ENCODE data around the gene FAF1.
"Not testable (repeated sequence)": the region's sequence is repeated elsewhere in the genome, so short reads cannot be mapped to it uniquely, and the experiment has no call there.

GRCh38 chr1:50910356-50910755 is 49.7 kb downstream of the FAF1 start:
- not testable (repeated sequence) for TF ChIP-seq CTCF (IDR thresholded peaks at IDR 0.05 in 4 of 5, conservative IDR thresholded peaks at IDR 0.05 in 1 of 5); POLR2A (IDR thresholded peaks at IDR 0.05)
